Posterior vena cava (tissue), 2 donors: ENCODE data around the gene GPSM3. TPM values are rescaled to one million over a fixed set of nuclear protein-coding genes. Genes with fewer than 3 reads are reported as not detected.

Source experiments
- microRNA-seq, 2 donors: library from miRNA; unstranded; fragments of <30 nt; microRNA quantifications; one replicate each; pipeline ENCODE4 v1.2.0, GENCODE V29; 2020 to 2021; ENCODE audit warnings: borderline microRNAs expressed in 2 of 2
- total RNA-seq, 2 donors: library from RNA; stranded (reverse); fragmentation: NEBNext Ultra II Directional; extraction: Animal tissue kit (Norgen Biotek cat#: 25700); gene quantifications; one replicate each; pipeline ENCODE4 v1.2.1, GENCODE V29; 2021
- donor health status: DM: yes; HTN: yes; CAD: no.
- donor health status: DM: yes; HTN: yes; CAD: no.

The GPSM3 gene
- total RNA-seq, 2 donors from 2014 or later = 15.4 to 22.1 TPM

Small RNA genes within 50 kb of the gene (microRNA-seq; reads per million reads assigned to microRNA genes)
- gene MIR6721 = 0.78 to 1.9 reads per million in 2 donors
- gene MIR6833 = 0 to 0.26 reads per million in 2 donors

Other genes starting within 250 kb of the GPSM3 start
- gene CFB, start 246.5 kb downstream of the GPSM3 start, total RNA-seq = 10 to 100 TPM; 35.8 to 83.3 TPM
- 10 to 100 TPM; 41.6 to 52.0 TPM for gene NELFE, start 233.7 kb downstream of the GPSM3 start, total RNA-seq
- 10 to 100 TPM; 41.6 to 42.9 TPM for gene SKIC2, start 233.5 kb downstream of the GPSM3 start, total RNA-seq
- 10 to 100 TPM; 14.5 to 15.5 TPM for gene DXO, start 220.5 kb downstream of the GPSM3 start, total RNA-seq
- 10 to 100 TPM; 27.5 to 51.7 TPM for gene C4A, start 210.6 kb downstream of the GPSM3 start, total RNA-seq
- gene C4B, start 177.8 kb downstream of the GPSM3 start, total RNA-seq = 100 to 1,000 TPM in 1 of 2 donors, 10 to 100 TPM in 1; 45.4 to 121 TPM
- 1 to 10 TPM in 1 of 2 donors, under 1 TPM in 1; 0.56 to 2.5 TPM for gene CYP21A2, start 154.2 kb downstream of the GPSM3 start, total RNA-seq
- gene TNXB, start 83.3 kb downstream of the GPSM3 start, total RNA-seq = 100 to 1,000 TPM; 189 to 407 TPM
- 10 to 100 TPM; 39.0 to 63.1 TPM for gene ATF6B, start 64.4 kb downstream of the GPSM3 start, total RNA-seq
- 1 to 10 TPM; 2.0 to 2.8 TPM for gene FKBPL, start 62.4 kb downstream of the GPSM3 start, total RNA-seq
- gene PRRT1, start 40.7 kb downstream of the GPSM3 start, total RNA-seq = 1 to 10 TPM; 2.6 to 3.6 TPM
- gene PPT2, start 38.5 kb downstream of the GPSM3 start, total RNA-seq = 10 to 100 TPM; 14.2 to 18.4 TPM
- 10 to 100 TPM; 16.9 to 19.2 TPM for gene EGFL8, start 28.0 kb downstream of the GPSM3 start, total RNA-seq
- gene AGPAT1, start 16.6 kb downstream of the GPSM3 start, total RNA-seq = 10 to 100 TPM; 42.0 to 53.3 TPM
- gene RNF5, start 14.2 kb downstream of the GPSM3 start, total RNA-seq = 10 to 100 TPM; 43.2 to 46.7 TPM
- gene AGER, start 8.4 kb downstream of the GPSM3 start, total RNA-seq = 1 to 10 TPM; 4.6 to 7.3 TPM
- 10 to 100 TPM; 49.4 to 53.1 TPM for gene PBX2, start 2.4 kb downstream of the GPSM3 start, total RNA-seq
- gene NOTCH4, start 31.4 kb upstream of the GPSM3 start, total RNA-seq = 10 to 100 TPM; 17.3 to 24.1 TPM
- gene TSBP1, start 179.3 kb upstream of the GPSM3 start, total RNA-seq = not detected
- gene BTNL2, start 214.5 kb upstream of the GPSM3 start, total RNA-seq = not detected
- gene HLA-DRA, start 247.2 kb upstream of the GPSM3 start, total RNA-seq = 100 to 1,000 TPM; 101 to 225 TPM